ENCODE measurements around the gene HM13.

- TF ChIP-seq, protein P1, sequence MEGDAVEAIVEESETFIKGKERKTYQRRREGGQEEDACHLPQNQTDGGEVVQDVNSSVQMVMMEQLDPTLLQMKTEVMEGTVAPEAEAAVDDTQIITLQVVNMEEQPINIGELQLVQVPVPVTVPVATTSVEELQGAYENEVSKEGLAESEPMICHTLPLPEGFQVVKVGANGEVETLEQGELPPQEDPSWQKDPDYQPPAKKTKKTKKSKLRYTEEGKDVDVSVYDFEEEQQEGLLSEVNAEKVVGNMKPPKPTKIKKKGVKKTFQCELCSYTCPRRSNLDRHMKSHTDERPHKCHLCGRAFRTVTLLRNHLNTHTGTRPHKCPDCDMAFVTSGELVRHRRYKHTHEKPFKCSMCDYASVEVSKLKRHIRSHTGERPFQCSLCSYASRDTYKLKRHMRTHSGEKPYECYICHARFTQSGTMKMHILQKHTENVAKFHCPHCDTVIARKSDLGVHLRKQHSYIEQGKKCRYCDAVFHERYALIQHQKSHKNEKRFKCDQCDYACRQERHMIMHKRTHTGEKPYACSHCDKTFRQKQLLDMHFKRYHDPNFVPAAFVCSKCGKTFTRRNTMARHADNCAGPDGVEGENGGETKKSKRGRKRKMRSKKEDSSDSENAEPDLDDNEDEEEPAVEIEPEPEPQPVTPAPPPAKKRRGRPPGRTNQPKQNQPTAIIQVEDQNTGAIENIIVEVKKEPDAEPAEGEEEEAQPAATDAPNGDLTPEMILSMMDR (conservative IDR thresholded peaks at IDR 0.05; ENCODE audit: low read length): no peak
- TF ChIP-seq EZH2phosphoT487 (IDR thresholded peaks at IDR 0.05; ENCODE audit: borderline replicate concordance): no peak
Observed at GRCh38 chr20:31603822-31604566, 89.8 kb downstream of the HM13 start.

Data from Loucy (cell line).